ENCODE results near the gene GRPEL1.

Gene GRPEL1

GRCh38 chr4:7041801-7042502 lies 25.9 kb downstream of the GRPEL1 start:
- TF ChIP-seq, protein P1, sequence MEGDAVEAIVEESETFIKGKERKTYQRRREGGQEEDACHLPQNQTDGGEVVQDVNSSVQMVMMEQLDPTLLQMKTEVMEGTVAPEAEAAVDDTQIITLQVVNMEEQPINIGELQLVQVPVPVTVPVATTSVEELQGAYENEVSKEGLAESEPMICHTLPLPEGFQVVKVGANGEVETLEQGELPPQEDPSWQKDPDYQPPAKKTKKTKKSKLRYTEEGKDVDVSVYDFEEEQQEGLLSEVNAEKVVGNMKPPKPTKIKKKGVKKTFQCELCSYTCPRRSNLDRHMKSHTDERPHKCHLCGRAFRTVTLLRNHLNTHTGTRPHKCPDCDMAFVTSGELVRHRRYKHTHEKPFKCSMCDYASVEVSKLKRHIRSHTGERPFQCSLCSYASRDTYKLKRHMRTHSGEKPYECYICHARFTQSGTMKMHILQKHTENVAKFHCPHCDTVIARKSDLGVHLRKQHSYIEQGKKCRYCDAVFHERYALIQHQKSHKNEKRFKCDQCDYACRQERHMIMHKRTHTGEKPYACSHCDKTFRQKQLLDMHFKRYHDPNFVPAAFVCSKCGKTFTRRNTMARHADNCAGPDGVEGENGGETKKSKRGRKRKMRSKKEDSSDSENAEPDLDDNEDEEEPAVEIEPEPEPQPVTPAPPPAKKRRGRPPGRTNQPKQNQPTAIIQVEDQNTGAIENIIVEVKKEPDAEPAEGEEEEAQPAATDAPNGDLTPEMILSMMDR (IDR thresholded peaks at IDR 0.05; ENCODE audit: insufficient read depth, low read depth, low read length, missing control alignments): no peak
- peak overlapping the region; percentile 87 for H3K4me3 ChIP-seq (ENCODE audit: low read depth, low read length)

DNA sequence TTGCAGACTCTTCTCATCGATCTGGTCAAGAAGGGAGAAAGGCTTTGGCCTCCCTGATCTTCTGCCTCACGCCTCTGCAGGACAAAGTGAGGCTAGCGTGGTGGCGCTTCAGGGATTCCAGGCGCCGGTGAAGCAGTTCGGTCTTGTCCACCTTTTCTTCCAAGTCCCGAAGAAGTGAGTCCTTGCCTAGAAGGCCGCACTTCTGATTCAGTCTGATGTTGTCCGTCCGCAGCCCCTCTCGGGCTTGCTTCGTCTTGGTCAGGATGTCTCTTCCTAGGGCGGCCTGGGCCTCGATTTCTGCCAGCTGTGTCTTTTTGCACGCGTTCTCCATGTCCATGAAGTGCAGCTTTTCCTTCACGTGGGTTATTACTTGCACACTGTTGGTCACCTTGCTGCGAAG lies 26.6 kb downstream of the GRPEL1 start:
- H3K4me3 ChIP-seq (ENCODE audit: low read depth, low read length): no peak overlapping the region
- TF ChIP-seq, protein P1 (IDR thresholded peaks at IDR 0.05; ENCODE audit: insufficient read depth, low read depth, low read length, missing control alignments): no peak
- no peak for DNase-seq (ENCODE audit: low read depth)

More at GRCh38 chr4:7041801-7042502, 25.9 kb downstream of the GRPEL1 start:
- DNase-seq (ENCODE audit: low read depth): no peak

DNA sequence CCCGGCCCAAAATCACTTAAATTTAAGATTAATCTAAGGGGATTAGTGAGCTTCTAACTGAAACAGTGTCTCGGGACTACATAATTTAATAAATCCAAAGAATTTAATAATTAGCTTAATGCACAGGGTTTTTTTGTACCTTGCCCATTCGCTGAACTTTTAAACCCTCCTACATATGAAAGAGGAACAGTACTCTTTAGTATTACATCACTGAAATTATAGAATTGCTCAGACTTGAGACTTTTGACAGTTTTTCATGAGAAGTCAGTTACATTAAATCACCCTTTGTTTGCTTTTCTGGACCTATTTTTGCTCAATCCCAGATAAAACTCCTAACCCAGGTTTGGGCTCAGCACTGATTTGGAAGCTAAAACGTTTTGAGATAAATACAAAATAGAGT lies 27.1 kb downstream of the GRPEL1 start:
- no peak overlapping the region for H3K4me3 ChIP-seq (ENCODE audit: low read depth, low read length)
- DNase-seq (ENCODE audit: low read depth): no peak
- TF ChIP-seq, protein P1 (IDR thresholded peaks at IDR 0.05; ENCODE audit: insufficient read depth, low read depth, low read length, missing control alignments): no peak

DNA sequence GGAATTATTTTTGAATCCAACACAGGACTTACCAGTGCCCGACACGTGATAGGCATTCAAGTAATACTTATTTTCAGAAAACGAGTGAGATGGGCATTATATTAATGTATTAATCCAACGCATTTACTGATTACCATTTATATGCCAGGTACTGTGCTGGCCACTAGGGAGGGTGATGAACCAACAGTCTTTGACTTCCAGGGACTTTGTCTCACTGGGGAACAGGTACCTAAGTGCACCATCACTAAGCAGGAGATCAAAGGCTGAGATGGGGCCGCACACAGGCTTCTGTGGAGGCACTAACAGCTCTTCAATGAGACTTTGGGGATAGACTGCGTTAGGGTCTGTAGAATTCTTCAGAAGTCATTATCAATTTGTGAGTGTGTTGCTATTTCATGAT lies 30.4 kb downstream of the GRPEL1 start:
- H3K4me3 ChIP-seq (ENCODE audit: low read depth, low read length): no peak overlapping the region
- DNase-seq (ENCODE audit: low read depth): peak; percentile 26
- TF ChIP-seq, protein P1 (IDR thresholded peaks at IDR 0.05; ENCODE audit: insufficient read depth, low read depth, low read length, missing control alignments): no peak

GRCh38 chr4:7034262-7035081 lies 33.4 kb downstream of the GRPEL1 start:
- TF ChIP-seq, protein P1 (IDR thresholded peaks at IDR 0.05; ENCODE audit: insufficient read depth, low read depth, low read length, missing control alignments): no peak
- no peak for DNase-seq (ENCODE audit: low read depth)
- H3K4me3 ChIP-seq (ENCODE audit: low read depth, low read length): no peak overlapping the region

DNA sequence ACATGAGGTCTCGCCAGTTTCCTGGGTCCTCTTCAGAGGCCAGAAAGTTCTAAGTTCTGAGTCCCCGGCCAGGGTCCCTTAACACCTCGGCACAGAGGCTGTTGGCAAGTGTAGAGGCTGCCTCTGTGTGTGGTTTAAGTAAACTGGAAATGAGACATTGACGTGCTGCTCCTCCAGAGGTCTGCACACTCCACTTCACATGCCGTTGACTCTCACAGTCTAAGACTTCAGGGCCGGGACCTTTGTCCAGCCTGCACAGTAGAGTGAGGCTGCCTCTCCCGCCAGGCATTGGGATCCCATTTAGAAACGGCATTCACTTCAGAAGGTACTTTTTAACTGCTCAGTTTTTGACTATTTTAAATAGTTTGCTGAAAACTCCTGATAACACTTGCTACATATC lies 35.3 kb downstream of the GRPEL1 start:
- no peak overlapping the region for H3K4me3 ChIP-seq (ENCODE audit: low read depth, low read length)
- DNase-seq (ENCODE audit: low read depth): no peak

More for the DNA sequence above, 35.3 kb downstream of the GRPEL1 start:
- TF ChIP-seq, protein P1 (IDR thresholded peaks at IDR 0.05; ENCODE audit: insufficient read depth, low read depth, low read length, missing control alignments): no peak
